CD8-positive, alpha-beta memory T cell (primary cell): ENCODE results near the gene ALG3. TPM values are rescaled to one million over a fixed set of nuclear protein-coding genes. Genes with fewer than 3 reads are reported as not detected.

Experiments
- CTCF ChIA-PET: fragments of 350-600 bp; sonication (Branson Sonifier 250); formaldehyde crosslinking; loops from one replicate; lab custom pipeline; 2021; ENCODE audit warnings: antibody characterized with exemption; lab: Charles Lee
- POLR2A ChIA-PET: fragments of 350-600 bp; sonication (Branson Sonifier 250); formaldehyde crosslinking; loops from one replicate; lab custom pipeline; 2021; ENCODE audit warnings: antibody characterized with exemption; lab: Charles Lee
- DNase-seq, 5 donors: peaks; one replicate each; pipeline versions ENCODE4 v3.0.0 to v3.0.0-alpha.2; 2020 to 2022; ENCODE audit warnings: mixed read lengths in 1 of 5
- H3K27ac ChIP-seq: one replicate; pipeline ENCODE4 v1.7.0; 2013; ENCODE audit warnings: low read depth, mild to moderate bottlenecking, low read length, moderate library complexity
- H3K27me3 ChIP-seq: 2 replicates; pipeline ENCODE4 v1.7.0; 2013; ENCODE audit warnings: low read length, mild to moderate bottlenecking; ENCODE audit not compliant: insufficient read depth, poor library complexity, severe bottlenecking
- H3K36me3 ChIP-seq: 2 replicates; pipeline ENCODE4 v1.7.0; 2013; ENCODE audit warnings: mild to moderate bottlenecking, low read length, moderate library complexity; ENCODE audit not compliant: insufficient read depth
- H3K4me1 ChIP-seq: 2 replicates; pipeline ENCODE4 v1.7.0; 2013; ENCODE audit warnings: mild to moderate bottlenecking, low read length, moderate library complexity; ENCODE audit not compliant: insufficient read depth
- H3K4me3 ChIP-seq: 2 replicates; pipeline ENCODE4 v1.7.0; 2013; ENCODE audit warnings: mild to moderate bottlenecking, low read length
- H3K9me3 ChIP-seq: 2 replicates; pipeline ENCODE4 v1.7.0; 2013; ENCODE audit warnings: mild to moderate bottlenecking, low read length
- H3K27ac Mint-ChIP-seq, 8 donors: one replicate each; pipeline ENCODE4 v1.8.0; 2020 to 2021; ENCODE audit warnings: mixed read lengths in 8 of 8, mild to moderate bottlenecking in 6 of 8, inconsistent platforms in 3 of 8, moderate library complexity in 3 of 8
- H3K27me3 Mint-ChIP-seq, 2 donors: one replicate each; pipeline ENCODE4 v1.8.0; 2020 to 2021; ENCODE audit warnings: mixed read lengths in 2 of 2, mild to moderate bottlenecking in 1 of 2, moderate library complexity in 1 of 2
- H3K36me3 Mint-ChIP-seq, 3 donors: one replicate each; pipeline ENCODE4 v1.8.0; 2020 to 2021; ENCODE audit warnings: mixed read lengths in 3 of 3, inconsistent platforms in 1 of 3, mild to moderate bottlenecking in 1 of 3
- H3K4me1 Mint-ChIP-seq, 3 donors: one replicate each; pipeline ENCODE4 v1.8.0; 2020 to 2021; ENCODE audit warnings: mixed read lengths in 3 of 3, inconsistent platforms in 1 of 3, mild to moderate bottlenecking in 1 of 3
- H3K4me3 Mint-ChIP-seq, 7 donors: one replicate each; pipeline ENCODE4 v1.8.0; 2020 to 2021; ENCODE audit warnings: mixed read lengths in 7 of 7, mild to moderate bottlenecking in 6 of 7, moderate library complexity in 4 of 7, inconsistent platforms in 2 of 7
- H3K9me3 Mint-ChIP-seq, 5 donors: one replicate each; pipeline ENCODE4 v1.8.0; 2020 to 2022; ENCODE audit warnings: mixed read lengths in 5 of 5, mild to moderate bottlenecking in 3 of 5, moderate library complexity in 2 of 5, inconsistent platforms in 1 of 5
- polyA plus RNA-seq: library from polyadenylated mRNA; unstranded; fragments of 300-500 nt; fragmentation: Illumina TruSeq; gene quantifications from one replicate; pipeline ENCODE4 v1.2.3, GENCODE V29; 2021
- total RNA-seq, 2 experiments: library from RNA; stranded (reverse); gene quantifications; one replicate each; pipeline ENCODE4 v1.2.3, GENCODE V29; 2021

ALG3 gene
- total and polyA plus RNA-seq, 3 experiments from 2014 or later = 59.4 to 73.2 (median 61.4) TPM

DNA sequence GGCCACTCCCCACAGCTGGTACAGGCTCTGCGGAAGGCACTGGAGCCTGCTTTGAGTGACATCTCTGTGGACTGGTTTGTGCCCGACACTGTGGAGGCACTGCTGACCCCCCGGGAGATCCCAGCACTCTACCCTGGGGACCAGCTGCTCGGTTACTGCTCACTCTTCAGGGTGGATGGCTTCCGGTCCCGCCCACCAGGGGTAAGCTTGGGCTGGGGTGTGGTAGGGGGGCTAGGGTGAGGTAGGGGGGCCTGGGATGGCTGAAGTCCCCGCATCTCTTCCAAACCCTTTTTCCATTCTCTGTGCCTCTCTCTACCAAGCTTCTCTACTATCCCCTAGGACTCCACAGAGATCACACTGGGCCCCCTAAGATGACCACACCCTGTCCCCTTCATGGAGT lies 11.6 kb downstream of the ALG3 start:
- Histone ChIP-seq H3K27me3 (peaks cover 8% of the 10 kb centered on the region), H3K36me3 (no peaks in the 10 kb centered on the region), H3K9me3 (no peaks in the 10 kb centered on the region), H3K4me1 (no peaks in the 10 kb centered on the region), H3K4me3 (no peak overlapping the region), H3K27ac (no peak overlapping the region)
- Mint-ChIP-seq H3K4me3 (no peak overlapping the region), H3K9me3 (no peaks in the 10 kb centered on the region), H3K27ac (no peak overlapping the region), H3K4me1 (no peaks in the 10 kb centered on the region), H3K27me3 (peaks cover 12 to 24% of the 10 kb centered on the region in 2 donors), H3K36me3 (peaks cover 0 to 4% (median 0%) of the 10 kb centered on the region in 3 donors)
- ChIA-PET POLR2A (interaction anchor here (0.6 kb wide), 1 partner anchor 548 kb away, joined by 3 read pairs; no protein-coding TSS in a partner anchor), CTCF (interaction anchor here (1.2 to 5.2 kb wide), 3 partner anchors 10 to 13 kb away, joined by 3 to 27 read pairs (median 9); partner anchors contain the start of gene EEF1AKMT4)
- DNase-seq = no peak

GRCh38 chr3:184236636-184237035 lies 12.1 kb downstream of the ALG3 start:
- Mint-ChIP-seq H3K4me1 (peaks cover 0 to 2% (median 0%) of the 10 kb centered on the region in 3 donors), H3K4me3 (no peak overlapping the region), H3K27ac (no peak overlapping the region), H3K9me3 (no peaks in the 10 kb centered on the region), H3K27me3 (peaks cover 18 to 30% of the 10 kb centered on the region in 2 donors), H3K36me3 (no peaks in the 10 kb centered on the region)
- Histone ChIP-seq H3K4me1 (no peaks in the 10 kb centered on the region), H3K27me3 (peaks cover 13% of the 10 kb centered on the region), H3K4me3 (no peak overlapping the region), H3K9me3 (no peaks in the 10 kb centered on the region), H3K27ac (no peak overlapping the region), H3K36me3 (no peaks in the 10 kb centered on the region)
- DNase-seq = no peak
- ChIA-PET POLR2A (interaction anchor here (0.6 kb wide), 1 partner anchor 548 kb away, joined by 3 read pairs; no protein-coding TSS in a partner anchor), CTCF (interaction anchor here (2.5 to 5.2 kb wide), 2 partner anchors 9 to 13 kb away, joined by 9 to 27 read pairs; partner anchors contain the start of gene EEF1AKMT4)

- H3K4me3 ChIP-seq = no peak overlapping the region
- H3K36me3 ChIP-seq = no peaks in the 10 kb centered on the region
- no peaks in the 10 kb centered on the region for H3K9me3 ChIP-seq
- H3K27me3 ChIP-seq = peaks cover 19% of the 10 kb centered on the region
- Mint-ChIP-seq H3K27me3 (peaks cover 24 to 36% of the 10 kb centered on the region in 2 donors), H3K36me3 (no peaks in the 10 kb centered on the region), H3K27ac (no peak overlapping the region), H3K9me3 (no peaks in the 10 kb centered on the region), H3K4me3 (no peak overlapping the region), H3K4me1 (peaks cover 5 to 7% (median 6%) of the 10 kb centered on the region in 3 donors)
- ChIA-PET POLR2A (no interaction called here), CTCF (interaction anchor here (2.5 to 5.2 kb wide), 2 partner anchors 9 to 14 kb away, joined by 9 to 27 read pairs; partner anchors contain the start of gene EEF1AKMT4)
- DNase-seq = no peak
- H3K4me1 ChIP-seq = no peaks in the 10 kb centered on the region
- no peak overlapping the region for H3K27ac ChIP-seq
These were observed 12.7 kb downstream of the ALG3 start for GRCh38 chr3:184236033-184236410.

DNA sequence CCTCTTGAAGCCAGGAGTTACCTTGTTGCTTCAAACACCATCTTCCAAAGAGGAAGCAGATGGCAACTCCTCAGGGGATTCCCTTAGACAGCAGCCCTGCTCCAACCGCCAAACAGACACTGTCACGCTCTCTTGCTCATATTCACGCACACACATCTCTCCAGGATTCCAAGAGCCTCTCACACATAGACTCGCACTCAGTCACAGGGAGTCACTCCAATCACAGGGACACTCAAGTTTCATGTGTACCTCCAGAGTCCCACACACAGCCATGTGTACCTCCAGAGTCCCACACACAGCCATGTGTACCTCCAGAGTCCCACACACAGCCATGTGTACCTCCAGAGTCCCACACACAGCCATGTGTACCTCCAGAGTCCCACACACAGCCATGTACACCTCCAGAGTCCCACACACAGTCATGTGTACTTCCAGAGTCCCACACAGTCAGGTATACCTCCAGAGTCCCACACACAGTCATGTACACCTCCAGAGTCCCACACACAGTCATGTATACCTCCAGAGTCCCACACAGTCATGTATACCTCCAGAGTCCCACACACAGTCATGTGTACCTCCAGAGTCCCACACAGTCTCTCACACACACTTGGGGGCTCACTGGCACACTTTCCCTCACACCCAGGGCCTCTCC lies 13.3 kb downstream of the ALG3 start:
- H3K36me3 ChIP-seq = no peaks in the 10 kb centered on the region
- Mint-ChIP-seq H3K9me3 (no peaks in the 10 kb centered on the region), H3K36me3 (no peaks in the 10 kb centered on the region), H3K27ac (no peak overlapping the region), H3K27me3 (peaks cover 26 to 39% of the 10 kb centered on the region in 2 donors), H3K4me1 (peaks cover 7 to 9% (median 9%) of the 10 kb centered on the region in 3 donors), H3K4me3 (no peak overlapping the region)
- DNase-seq = no peak
- H3K27me3 ChIP-seq = peaks cover 21% of the 10 kb centered on the region
- ChIA-PET POLR2A (no interaction called here), CTCF (no interaction called here)
- no peak overlapping the region for H3K4me3 ChIP-seq
- H3K4me1 ChIP-seq = no peaks in the 10 kb centered on the region
- no peaks in the 10 kb centered on the region for H3K9me3 ChIP-seq
- no peak overlapping the region for H3K27ac ChIP-seq

GRCh38 chr3:184234671-184235380 lies 13.9 kb downstream of the ALG3 start:
- ChIA-PET CTCF (no interaction called here), POLR2A (no interaction called here)
- Mint-ChIP-seq H3K27me3 (peaks cover 26 to 39% of the 10 kb centered on the region in 2 donors), H3K4me1 (peaks cover 7 to 9% (median 9%) of the 10 kb centered on the region in 3 donors), H3K27ac (no peak overlapping the region), H3K4me3 (peak overlapping the region in 1 of 7 donors; percentile 48), H3K9me3 (no peaks in the 10 kb centered on the region), H3K36me3 (no peaks in the 10 kb centered on the region)
- no peak for DNase-seq
- no peak overlapping the region for H3K4me3 ChIP-seq
- H3K27ac ChIP-seq = no peak overlapping the region
- no peaks in the 10 kb centered on the region for H3K4me1 ChIP-seq
- H3K27me3 ChIP-seq = peaks cover 26% of the 10 kb centered on the region
- H3K9me3 ChIP-seq = no peaks in the 10 kb centered on the region
- no peaks in the 10 kb centered on the region for H3K36me3 ChIP-seq

DNA sequence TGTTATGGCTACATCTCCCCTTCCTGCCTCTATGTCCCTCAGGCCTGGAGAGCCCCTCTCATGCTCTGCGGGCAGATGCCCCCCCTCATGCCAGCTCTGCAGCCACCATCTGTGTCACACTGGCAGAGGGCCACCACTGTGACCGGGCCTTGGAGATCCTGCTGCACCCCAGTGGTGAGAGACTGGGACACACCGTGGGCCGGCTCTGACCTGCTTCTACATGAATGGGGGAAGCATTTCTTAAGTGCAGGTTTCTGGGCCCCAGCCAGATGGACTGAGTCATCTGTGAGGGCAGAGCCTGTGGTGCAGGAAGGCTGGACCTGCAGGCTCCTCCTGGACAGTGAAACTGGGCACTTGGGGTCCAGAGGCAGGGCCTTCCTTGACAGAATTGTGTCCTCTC lies 14.5 kb downstream of the ALG3 start:
- ChIA-PET CTCF (no interaction called here), POLR2A (no interaction called here)
- peaks cover 7 to 9% (median 9%) of the 10 kb centered on the region in 3 donors for H3K4me1 Mint-ChIP-seq
- H3K9me3 Mint-ChIP-seq = no peaks in the 10 kb centered on the region
- H3K4me1 ChIP-seq = no peaks in the 10 kb centered on the region
- no peaks in the 10 kb centered on the region for H3K36me3 Mint-ChIP-seq
- no peak overlapping the region for H3K4me3 ChIP-seq
- no peaks in the 10 kb centered on the region for H3K9me3 ChIP-seq
- no peaks in the 10 kb centered on the region for H3K36me3 ChIP-seq
- peaks cover 26 to 39% of the 10 kb centered on the region in 2 donors for H3K27me3 Mint-ChIP-seq
- no peak overlapping the region for H3K27ac ChIP-seq
- H3K27ac Mint-ChIP-seq = no peak overlapping the region
- H3K27me3 ChIP-seq = peaks cover 29% of the 10 kb centered on the region
- H3K4me3 Mint-ChIP-seq = peak overlapping the region in 1 of 7 donors; percentile 11
- DNase-seq = no peak

DNA sequence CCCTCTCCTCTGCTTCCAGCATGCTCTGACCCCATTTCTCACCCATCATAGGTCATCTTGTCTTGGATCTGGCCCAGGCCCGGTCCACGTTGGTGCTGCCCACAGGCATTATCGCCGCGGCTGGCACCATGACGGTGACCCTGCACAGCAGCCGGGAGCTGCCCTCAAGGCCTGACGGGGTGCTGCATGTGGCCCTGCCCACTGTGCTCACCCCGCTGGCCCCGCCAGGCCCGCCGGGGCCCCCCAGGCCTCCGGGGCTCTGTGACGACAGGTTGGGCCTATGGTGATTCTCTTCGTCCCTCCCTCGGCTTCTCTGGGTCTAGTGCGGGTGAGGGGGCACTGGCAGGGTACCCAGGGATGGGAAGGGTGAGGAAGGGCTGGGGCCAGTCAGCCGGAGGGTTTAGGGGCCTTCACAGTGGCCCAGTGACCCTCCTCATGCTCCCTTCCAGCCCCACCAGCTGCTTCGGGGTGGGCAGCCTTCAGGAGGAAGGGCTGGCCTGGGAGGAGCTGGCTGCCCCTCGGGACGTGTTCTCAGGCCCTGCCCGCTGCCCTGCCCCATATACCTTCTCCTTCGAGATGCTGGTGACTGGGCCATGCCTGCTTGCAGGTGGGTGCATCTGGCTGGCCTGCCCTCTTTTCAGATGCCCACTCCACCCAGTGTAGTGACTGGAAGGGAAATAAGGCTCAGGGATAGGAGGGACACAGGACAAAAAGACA lies 15.5 kb downstream of the ALG3 start:
- Histone ChIP-seq H3K27me3 (peaks cover 33% of the 10 kb centered on the region), H3K4me3 (no peak overlapping the region), H3K36me3 (no peaks in the 10 kb centered on the region), H3K27ac (no peak overlapping the region), H3K4me1 (no peaks in the 10 kb centered on the region), H3K9me3 (no peaks in the 10 kb centered on the region)
- Mint-ChIP-seq H3K9me3 (no peaks in the 10 kb centered on the region), H3K27ac (no peak overlapping the region), H3K4me1 (peaks cover 7 to 15% (median 12%) of the 10 kb centered on the region in 3 donors), H3K4me3 (peak overlapping the region in 1 of 7 donors; percentile 11), H3K36me3 (no peaks in the 10 kb centered on the region), H3K27me3 (peaks cover 30 to 46% of the 10 kb centered on the region in 2 donors)
- ChIA-PET POLR2A (no interaction called here), CTCF (no interaction called here)
- DNase-seq = no peak
